CD14-positive monocyte (primary cell): ENCODE results near the gene CCR3. TPM values are rescaled to one million over a fixed set of nuclear protein-coding genes. Genes with fewer than 3 reads are reported as not detected.
A peak's percentile ranks its signal among the peaks of the same experiment; 100 is the strongest.

Experiments used
- DNase-seq, 3 donors: peaks; one replicate each; pipeline ENCODE4 v3.0.0-alpha.2; 2011 to 2022
- H2AFZ ChIP-seq: 2 replicates; pipeline ENCODE4 v1.6.0; 2012; ENCODE audit warnings: mild to moderate bottlenecking, low read depth, low read length, inconsistent platforms; ENCODE audit not compliant: insufficient read depth, poor library complexity, severe bottlenecking
- H3K27ac ChIP-seq, 2 donors: 1 replicate in 1 of 2; 2 replicates in 1 of 2; pipeline ENCODE4 v1.5.1; 2012 to 2013; ENCODE audit warnings: low read length in 2 of 2, control low read depth in 1 of 2, inconsistent platforms in 1 of 2, low read depth in 1 of 2, mild to moderate bottlenecking in 1 of 2
- H3K27me3 ChIP-seq, 2 donors: one replicate each; pipeline versions ENCODE4 v1.6.0 to v1.6.1; 2011 to 2013; ENCODE audit warnings: low read length in 2 of 2; ENCODE audit not compliant: control insufficient read depth in 2 of 2, insufficient read depth in 2 of 2
- H3K36me3 ChIP-seq, 2 donors: replicated peaks in 1 of 2; 1 replicate in 1 of 2; 2 replicates in 1 of 2; pipeline versions ENCODE4 v1.5.1 to v1.6.1; 2012 to 2013; ENCODE audit warnings: low read length in 2 of 2, control low read depth in 1 of 2, inconsistent platforms in 1 of 2, mild to moderate bottlenecking in 1 of 2; ENCODE audit not compliant: insufficient read depth in 2 of 2, control insufficient read depth in 1 of 2
- H3K4me1 ChIP-seq, 2 donors: 1 replicate in 1 of 2; 2 replicates in 1 of 2; pipeline versions ENCODE4 v1.5.1 to v1.6.1; 2012 to 2013; ENCODE audit warnings: low read length in 2 of 2, control low read depth in 1 of 2, inconsistent platforms in 1 of 2, mild to moderate bottlenecking in 1 of 2, moderate library complexity in 1 of 2; ENCODE audit not compliant: insufficient read depth in 2 of 2, control insufficient read depth in 1 of 2
- H3K4me2 ChIP-seq: replicated peaks from 2 replicates; pipeline ENCODE3; 2012; ENCODE audit warnings: low read length, moderate library complexity, mild to moderate bottlenecking; ENCODE audit not compliant: poor library complexity, severe bottlenecking; ENCODE audit errors: extremely low read depth
- H3K4me3 ChIP-seq, 3 experiments: fragments of 200-600 bp in 1 of 3; sonication (generic) in 1 of 3; replicated peaks in 1 of 3; 1 replicate in 2 of 3; 2 replicates in 1 of 3; pipeline ENCODE4 v1.5.1; 2011 to 2013; ENCODE audit warnings: low read length in 3 of 3, mild to moderate bottlenecking in 3 of 3, control low read depth in 2 of 3, low read depth in 2 of 3, inconsistent platforms in 1 of 3, moderate library complexity in 1 of 3
- H3K79me2 ChIP-seq: 2 replicates; pipeline ENCODE4 v1.6.0; 2012; ENCODE audit warnings: mild to moderate bottlenecking, control low read depth, inconsistent platforms, low read length, moderate library complexity; ENCODE audit not compliant: insufficient read depth
- H3K9ac ChIP-seq: 2 replicates; pipeline ENCODE4 v1.6.0; 2017; ENCODE audit warnings: low read length, mild to moderate bottlenecking; ENCODE audit not compliant: insufficient read depth, poor library complexity, severe bottlenecking
- H3K9me3 ChIP-seq, 2 donors: replicated peaks in 1 of 2; 1 replicate in 1 of 2; 2 replicates in 1 of 2; pipeline versions ENCODE4 v1.5.1 to v1.6.1; 2012 to 2013; ENCODE audit warnings: low read length in 2 of 2, control low read depth in 1 of 2; ENCODE audit not compliant: control insufficient read depth in 1 of 2, insufficient read depth in 1 of 2
- H4K20me1 ChIP-seq: 2 replicates; pipeline ENCODE4 v1.6.0; 2012; ENCODE audit warnings: mild to moderate bottlenecking, low read length, control low read depth, moderate library complexity; ENCODE audit not compliant: insufficient read depth
- H3K27ac Mint-ChIP-seq, 7 donors: one replicate each; pipeline ENCODE4 v1.8.0; 2020; ENCODE audit warnings: mild to moderate bottlenecking in 7 of 7, mixed read lengths in 7 of 7, moderate library complexity in 6 of 7, inconsistent platforms in 2 of 7
- H3K27me3 Mint-ChIP-seq, 3 donors: one replicate each; pipeline ENCODE4 v1.8.0; 2021 to 2022; ENCODE audit warnings: low read depth in 3 of 3, mild to moderate bottlenecking in 3 of 3, mixed read lengths in 3 of 3, moderate library complexity in 3 of 3, inconsistent platforms in 1 of 3
- H3K36me3 Mint-ChIP-seq, 2 donors: one replicate each; pipeline ENCODE4 v1.8.0; 2020; ENCODE audit warnings: mixed read lengths in 2 of 2, inconsistent platforms in 1 of 2, mild to moderate bottlenecking in 1 of 2
- H3K4me1 Mint-ChIP-seq: one replicate; pipeline ENCODE4 v1.8.0; 2020; ENCODE audit warnings: mild to moderate bottlenecking, mixed read lengths
- H3K4me3 Mint-ChIP-seq, 2 donors: one replicate each; pipeline ENCODE4 v1.8.0; 2020; ENCODE audit warnings: mild to moderate bottlenecking in 2 of 2, mixed read lengths in 2 of 2, moderate library complexity in 1 of 2
- H3K9me3 Mint-ChIP-seq, 7 donors: one replicate each; pipeline ENCODE4 v1.8.0; 2020 to 2022; ENCODE audit warnings: mixed read lengths in 7 of 7, mild to moderate bottlenecking in 6 of 7, moderate library complexity in 6 of 7, inconsistent platforms in 2 of 7
- WGBS: methylation state at CpG from one replicate; pipeline ENCODE4 v1.1.5; 2013; ENCODE audit warnings: missing lambda C conversion rate; ENCODE audit not compliant: insufficient coverage; 5-methylcytosine and 5-hydroxymethylcytosine counted together
- intact Hi-C, 2 donors: fragments of 100-400 bp; cut with micrococcal nuclease; formaldehyde crosslinking; loops; one replicate each; pipeline versions ENCODE4 v1.15.0 to v1.15.1; 2023
- polyA plus RNA-seq, 3 donors: library from polyadenylated mRNA; depleted of rRNA in 1 of 3; unstranded in 2 of 3; stranded (reverse) in 1 of 3; fragments of 300-500 nt in 2 of 3; fragments of >200 nt in 1 of 3; fragmentation: Illumina TruSeq in 2 of 3; gene quantifications; 1 replicate in 2 of 3; 2 replicates in 1 of 3; pipeline ENCODE4 v1.2.3, GENCODE V29; 2012 to 2021
- TF ChIP-seq, protein P1 (sequence below): fragments of 200-600 bp; IDR thresholded peaks from one replicate; pipeline ENCODE4 v1.8.0; 2022; ENCODE audit warnings: antibody characterized with exemption, mild to moderate bottlenecking

The CCR3 gene
- polyA plus RNA-seq, 3 donors = 0.38 to 0.74 (median 0.44) TPM

DNA sequence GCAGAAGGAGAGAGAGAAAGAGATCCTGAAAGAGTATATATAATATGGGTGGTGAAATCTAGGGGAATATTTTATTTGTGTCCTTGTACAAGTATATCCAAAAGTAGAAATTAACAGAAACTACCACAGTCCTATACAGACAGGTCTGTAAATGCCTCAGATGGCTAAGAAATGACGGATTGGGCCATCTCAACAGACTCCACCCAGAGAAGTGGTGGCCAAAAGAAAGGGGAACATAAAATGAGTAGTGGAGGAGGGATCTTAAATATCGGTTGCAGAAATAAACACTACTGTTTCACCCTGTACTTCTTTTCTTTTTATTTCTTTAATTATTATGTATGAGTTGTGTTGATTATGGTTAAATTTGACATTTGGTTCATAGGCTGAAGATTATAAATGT, 47.7 kb downstream of the CCR3 start:
- no peak overlapping the region for H3K9ac ChIP-seq
- peaks cover 36 to 39% of the 10 kb centered on the region in 2 donors for H3K4me1 ChIP-seq
- H3K9me3 ChIP-seq = no peaks in the 10 kb centered on the region
- peak overlapping the region; percentile 51 for H3K4me2 ChIP-seq
- Mint-ChIP-seq H3K27ac (peak overlapping the region; percentile 70 to 91 (median 85)), H3K36me3 (no peaks in the 10 kb centered on the region), H3K27me3 (peaks cover 0 to 2% (median 0%) of the 10 kb centered on the region in 3 donors), H3K4me1 (peaks cover 56% of the 10 kb centered on the region), H3K9me3 (peaks cover 0 to 3% (median 0%) of the 10 kb centered on the region in 7 donors), H3K4me3 (peak overlapping the region in 1 of 2 donors; percentile 59)
- no peaks in the 10 kb centered on the region for H4K20me1 ChIP-seq
- H2AFZ ChIP-seq = no peak overlapping the region
- TF ChIP-seq, protein P1, sequence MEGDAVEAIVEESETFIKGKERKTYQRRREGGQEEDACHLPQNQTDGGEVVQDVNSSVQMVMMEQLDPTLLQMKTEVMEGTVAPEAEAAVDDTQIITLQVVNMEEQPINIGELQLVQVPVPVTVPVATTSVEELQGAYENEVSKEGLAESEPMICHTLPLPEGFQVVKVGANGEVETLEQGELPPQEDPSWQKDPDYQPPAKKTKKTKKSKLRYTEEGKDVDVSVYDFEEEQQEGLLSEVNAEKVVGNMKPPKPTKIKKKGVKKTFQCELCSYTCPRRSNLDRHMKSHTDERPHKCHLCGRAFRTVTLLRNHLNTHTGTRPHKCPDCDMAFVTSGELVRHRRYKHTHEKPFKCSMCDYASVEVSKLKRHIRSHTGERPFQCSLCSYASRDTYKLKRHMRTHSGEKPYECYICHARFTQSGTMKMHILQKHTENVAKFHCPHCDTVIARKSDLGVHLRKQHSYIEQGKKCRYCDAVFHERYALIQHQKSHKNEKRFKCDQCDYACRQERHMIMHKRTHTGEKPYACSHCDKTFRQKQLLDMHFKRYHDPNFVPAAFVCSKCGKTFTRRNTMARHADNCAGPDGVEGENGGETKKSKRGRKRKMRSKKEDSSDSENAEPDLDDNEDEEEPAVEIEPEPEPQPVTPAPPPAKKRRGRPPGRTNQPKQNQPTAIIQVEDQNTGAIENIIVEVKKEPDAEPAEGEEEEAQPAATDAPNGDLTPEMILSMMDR = no peak
- DNase-seq = peak; percentile 54 to 69 (median 60)
- intact Hi-C loops = no loop called here
- H3K36me3 ChIP-seq = no peaks in the 10 kb centered on the region
- no CpG with 5 or more reads among the region's 2 CpGs for WGBS
- no peaks in the 10 kb centered on the region for H3K27me3 ChIP-seq
- peak overlapping the region; percentile 31 to 77 for H3K27ac ChIP-seq
- no peaks in the 10 kb centered on the region for H3K79me2 ChIP-seq
- peak overlapping the region in 1 of 3 experiments; percentile 47 for H3K4me3 ChIP-seq

DNA sequence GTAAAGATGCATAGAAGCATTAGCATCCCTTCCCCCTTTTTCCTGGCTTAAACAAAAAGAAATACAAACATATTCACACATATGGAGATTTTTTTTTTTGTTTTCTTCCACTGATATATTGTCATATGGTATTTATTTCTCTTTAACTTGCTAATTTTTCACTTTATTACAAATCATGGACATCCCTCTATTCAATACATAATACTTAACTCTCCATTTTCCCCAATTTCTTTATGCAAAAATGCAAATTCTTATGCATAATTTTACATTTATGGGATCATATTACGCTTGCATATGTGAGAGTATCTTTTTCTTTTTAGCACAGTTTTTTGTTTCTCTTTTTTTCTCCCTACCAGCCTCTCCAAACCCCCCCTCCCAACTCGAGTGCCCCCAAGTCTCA, 48.8 kb downstream of the CCR3 start:
- Histone ChIP-seq H3K36me3 (no peaks in the 10 kb centered on the region), H2AFZ (no peak overlapping the region), H3K4me1 (peaks cover 43% of the 10 kb centered on the region in 2 donors), H3K27me3 (no peaks in the 10 kb centered on the region), H4K20me1 (no peaks in the 10 kb centered on the region), H3K9ac (no peak overlapping the region), H3K4me3 (no peak overlapping the region), H3K4me2 (no peak overlapping the region), H3K27ac (no peak overlapping the region), H3K9me3 (no peaks in the 10 kb centered on the region), H3K79me2 (no peaks in the 10 kb centered on the region)
- no peak overlapping the region for H3K4me3 Mint-ChIP-seq
- intact Hi-C loops = no loop called here
- H3K36me3 Mint-ChIP-seq = no peaks in the 10 kb centered on the region
- TF ChIP-seq, protein P1 = no peak
- H3K27me3 Mint-ChIP-seq = peaks cover 0 to 2% (median 1%) of the 10 kb centered on the region in 3 donors
- DNase-seq = no peak
- peaks cover 54% of the 10 kb centered on the region for H3K4me1 Mint-ChIP-seq
- WGBS = no CpG with 5 or more reads among the region's 2 CpGs
- H3K9me3 Mint-ChIP-seq = peaks cover 0 to 3% (median 0%) of the 10 kb centered on the region in 7 donors
- H3K27ac Mint-ChIP-seq = peak overlapping the region in 4 of 7 donors; percentile 30 to 74 (median 59)
